ENCODE measurements around the gene PARD6B. TPM values are rescaled to one million over a fixed set of nuclear protein-coding genes. Genes with fewer than 3 reads are reported as not detected.

The PARD6B gene
- total and polyA plus RNA-seq, 2 of the 13 experiments (the other 11 are each of a cell fraction or from before 2014, with no cell fraction given): 6.9 to 22.2 TPM

- peak; percentile 34; the same call in 1 of the 2 replicates for TF ChIP-seq ZNF281 (CRISPR knock-in tag; IDR thresholded peaks at IDR 0.05; ENCODE audit: borderline replicate concordance)
- peak; percentile 95 for TF ChIP-seq ZBTB26 (CRISPR knock-in tag; IDR thresholded peaks at IDR 0.05; ENCODE audit: borderline replicate concordance)
- peak; percentile 85; the same call in 1 of the 2 replicates for TF ChIP-seq WIZ (CRISPR knock-in tag; IDR thresholded peaks at IDR 0.05)
- TF ChIP-seq GATAD2A (CRISPR knock-in tag; IDR thresholded peaks at IDR 0.05): peak; percentile 96
- TF ChIP-seq HOMEZ (CRISPR knock-in tag; IDR thresholded peaks at IDR 0.05; ENCODE audit: low read depth): peak; percentile 91; the same call in 1 of the 2 replicates
- no peak for TF ChIP-seq ZNF749 (CRISPR knock-in tag; IDR thresholded peaks at IDR 0.05; ENCODE audit: borderline replicate concordance)
- TF ChIP-seq ZNF552 (CRISPR knock-in tag; IDR thresholded peaks at IDR 0.05; ENCODE audit: borderline replicate concordance): no peak
These were observed 12.9 kb downstream of the PARD6B start (continued) for GRCh38 chr20:50744143-50744792.

Data from HepG2 (cell line).